ENCODE data around the gene NBEA.
"Not testable (repeated sequence)": the region's sequence is repeated elsewhere in the genome, so short reads cannot be mapped to it uniquely, and the experiment has no call there.

Gene NBEA

GRCh38 chr13:35093356-35093755 lies 151.3 kb downstream of the NBEA start:
- no peak overlapping the region for H3K9ac ChIP-seq (ENCODE audit: low read depth, low read length)
- H3K4me3 ChIP-seq (ENCODE audit: low read length), result no peak overlapping the region

GRCh38 chr13:35106771-35107170 lies 164.7 kb downstream of the NBEA start:
- not testable (repeated sequence) for H3K4me1 ChIP-seq (ENCODE audit: insufficient read depth, low read length); H3K4me3 ChIP-seq (ENCODE audit: low read length); H3K9ac ChIP-seq (ENCODE audit: low read depth, low read length); H3K36me3 ChIP-seq (ENCODE audit: insufficient read depth, low read depth, low read length); H3K27me3 ChIP-seq (ENCODE audit: insufficient read depth, low read length); H3K27ac ChIP-seq (ENCODE audit: low read length); H3K9me3 ChIP-seq (ENCODE audit: insufficient read depth, low read depth, low read length)

More at GRCh38 chr13:35093356-35093755, 151.3 kb downstream of the NBEA start:
- H3K4me1 ChIP-seq (ENCODE audit: insufficient read depth, low read length), result no peaks in the 10 kb centered on the region
- H3K27ac ChIP-seq (ENCODE audit: low read length), result no peak overlapping the region
- peaks cover 7% of the 10 kb centered on the region; the same call in 1 of the 2 replicates for H3K36me3 ChIP-seq (ENCODE audit: insufficient read depth, low read depth, low read length)
- H3K27me3 ChIP-seq (ENCODE audit: insufficient read depth, low read length), result no peaks in the 10 kb centered on the region
- H3K9me3 ChIP-seq (ENCODE audit: insufficient read depth, low read depth, low read length), result no peaks in the 10 kb centered on the region

- Histone ChIP-seq H3K36me3 (ENCODE audit: insufficient read depth, low read depth, low read length) (no peaks in the 10 kb centered on the region), H3K9ac (ENCODE audit: low read depth, low read length) (no peak overlapping the region), H3K27me3 (ENCODE audit: insufficient read depth, low read length) (no peaks in the 10 kb centered on the region), H3K9me3 (ENCODE audit: insufficient read depth, low read depth, low read length) (no peaks in the 10 kb centered on the region), H3K27ac (ENCODE audit: low read length) (no peak overlapping the region), H3K4me3 (ENCODE audit: low read length) (no peak overlapping the region), H3K4me1 (ENCODE audit: insufficient read depth, low read length) (no peaks in the 10 kb centered on the region)
These were observed 165.5 kb downstream of the NBEA start for GRCh38 chr13:35107535-35107934.

- not testable (repeated sequence) for H3K27ac ChIP-seq (ENCODE audit: low read length); H3K9ac ChIP-seq (ENCODE audit: low read depth, low read length); H3K27me3 ChIP-seq (ENCODE audit: insufficient read depth, low read length); H3K36me3 ChIP-seq (ENCODE audit: insufficient read depth, low read depth, low read length); H3K4me1 ChIP-seq (ENCODE audit: insufficient read depth, low read length); H3K4me3 ChIP-seq (ENCODE audit: low read length); H3K9me3 ChIP-seq (ENCODE audit: insufficient read depth, low read depth, low read length)
These were observed 171.5 kb downstream of the NBEA start for GRCh38 chr13:35113612-35114011.

- H3K9ac ChIP-seq (ENCODE audit: low read depth, low read length), result no peak overlapping the region
- H3K27me3 ChIP-seq (ENCODE audit: insufficient read depth, low read length), result no peaks in the 10 kb centered on the region
- H3K27ac ChIP-seq (ENCODE audit: low read length), result no peak overlapping the region
- no peaks in the 10 kb centered on the region for H3K4me1 ChIP-seq (ENCODE audit: insufficient read depth, low read length)
- H3K4me3 ChIP-seq (ENCODE audit: low read length), result no peak overlapping the region
- no peaks in the 10 kb centered on the region for H3K9me3 ChIP-seq (ENCODE audit: insufficient read depth, low read depth, low read length)
- H3K36me3 ChIP-seq (ENCODE audit: insufficient read depth, low read depth, low read length), result peaks cover 16% of the 10 kb centered on the region
These were observed 185.4 kb downstream of the NBEA start for GRCh38 chr13:35127466-35127865.

- Histone ChIP-seq H3K27ac (ENCODE audit: low read length) (no peak overlapping the region), H3K4me1 (ENCODE audit: insufficient read depth, low read length) (no peaks in the 10 kb centered on the region), H3K4me3 (ENCODE audit: low read length) (no peak overlapping the region), H3K27me3 (ENCODE audit: insufficient read depth, low read length) (no peaks in the 10 kb centered on the region), H3K36me3 (ENCODE audit: insufficient read depth, low read depth, low read length) (peaks cover 16% of the 10 kb centered on the region), H3K9me3 (ENCODE audit: insufficient read depth, low read depth, low read length) (no peaks in the 10 kb centered on the region), H3K9ac (ENCODE audit: low read depth, low read length) (no peak overlapping the region)
These were observed 187.4 kb downstream of the NBEA start for GRCh38 chr13:35129500-35129899.

GRCh38 chr13:35131471-35131870 lies 189.4 kb downstream of the NBEA start:
- Histone ChIP-seq H3K4me1 (ENCODE audit: insufficient read depth, low read length) (no peaks in the 10 kb centered on the region), H3K36me3 (ENCODE audit: insufficient read depth, low read depth, low read length) (no peaks in the 10 kb centered on the region; the same call in 1 of the 2 replicates), H3K27me3 (ENCODE audit: insufficient read depth, low read length) (no peaks in the 10 kb centered on the region), H3K27ac (ENCODE audit: low read length) (no peak overlapping the region), H3K9me3 (ENCODE audit: insufficient read depth, low read depth, low read length) (no peaks in the 10 kb centered on the region), H3K9ac (ENCODE audit: low read depth, low read length) (no peak overlapping the region), H3K4me3 (ENCODE audit: low read length) (no peak overlapping the region)

- H3K4me1 ChIP-seq (ENCODE audit: insufficient read depth, low read length), result no peaks in the 10 kb centered on the region
- H3K36me3 ChIP-seq (ENCODE audit: insufficient read depth, low read depth, low read length), result peaks cover 4% of the 10 kb centered on the region; the same call in 1 of the 2 replicates
- no peak overlapping the region for H3K4me3 ChIP-seq (ENCODE audit: low read length)
- H3K9me3 ChIP-seq (ENCODE audit: insufficient read depth, low read depth, low read length), result no peaks in the 10 kb centered on the region
- no peak overlapping the region for H3K9ac ChIP-seq (ENCODE audit: low read depth, low read length)
- no peaks in the 10 kb centered on the region for H3K27me3 ChIP-seq (ENCODE audit: insufficient read depth, low read length)
- H3K27ac ChIP-seq (ENCODE audit: low read length), result no peak overlapping the region
These were observed 194.5 kb downstream of the NBEA start for GRCh38 chr13:35136585-35136984.

GRCh38 chr13:35139591-35139990 lies 197.5 kb downstream of the NBEA start:
- Histone ChIP-seq H3K36me3 (ENCODE audit: insufficient read depth, low read depth, low read length) (peaks cover 12% of the 10 kb centered on the region; the same call in 1 of the 2 replicates), H3K4me3 (ENCODE audit: low read length) (no peak overlapping the region), H3K4me1 (ENCODE audit: insufficient read depth, low read length) (no peaks in the 10 kb centered on the region), H3K27ac (ENCODE audit: low read length) (no peak overlapping the region), H3K27me3 (ENCODE audit: insufficient read depth, low read length) (no peaks in the 10 kb centered on the region), H3K9ac (ENCODE audit: low read depth, low read length) (no peak overlapping the region), H3K9me3 (ENCODE audit: insufficient read depth, low read depth, low read length) (no peaks in the 10 kb centered on the region)

GRCh38 chr13:35140321-35140720 lies 198.3 kb downstream of the NBEA start:
- H3K4me1 ChIP-seq (ENCODE audit: insufficient read depth, low read length), result no peaks in the 10 kb centered on the region
- H3K9me3 ChIP-seq (ENCODE audit: insufficient read depth, low read depth, low read length), result no peaks in the 10 kb centered on the region
- H3K27ac ChIP-seq (ENCODE audit: low read length), result no peak overlapping the region

GRCh38 chr13:35140831-35141230 lies 198.8 kb downstream of the NBEA start:
- H3K4me3 ChIP-seq (ENCODE audit: low read length), result no peak overlapping the region
- no peak overlapping the region for H3K27ac ChIP-seq (ENCODE audit: low read length)
- H3K27me3 ChIP-seq (ENCODE audit: insufficient read depth, low read length), result no peaks in the 10 kb centered on the region
- H3K9me3 ChIP-seq (ENCODE audit: insufficient read depth, low read depth, low read length), result no peaks in the 10 kb centered on the region
- no peaks in the 10 kb centered on the region for H3K4me1 ChIP-seq (ENCODE audit: insufficient read depth, low read length)
- peaks cover 20% of the 10 kb centered on the region; the same call in 1 of the 2 replicates for H3K36me3 ChIP-seq (ENCODE audit: insufficient read depth, low read depth, low read length)
- H3K9ac ChIP-seq (ENCODE audit: low read depth, low read length), result no peak overlapping the region

More at GRCh38 chr13:35140321-35140720, 198.3 kb downstream of the NBEA start:
- Histone ChIP-seq H3K4me3 (ENCODE audit: low read length) (no peak overlapping the region), H3K36me3 (ENCODE audit: insufficient read depth, low read depth, low read length) (peaks cover 15% of the 10 kb centered on the region; the same call in 1 of the 2 replicates), H3K27me3 (ENCODE audit: insufficient read depth, low read length) (no peaks in the 10 kb centered on the region), H3K9ac (ENCODE audit: low read depth, low read length) (no peak overlapping the region)

GRCh38 chr13:35143123-35143522 lies 201.1 kb downstream of the NBEA start:
- Histone ChIP-seq H3K9ac (ENCODE audit: low read depth, low read length) (no peak overlapping the region), H3K4me1 (ENCODE audit: insufficient read depth, low read length) (no peaks in the 10 kb centered on the region), H3K36me3 (ENCODE audit: insufficient read depth, low read depth, low read length) (peaks cover 24% of the 10 kb centered on the region; the same call in 1 of the 2 replicates)

More at GRCh38 chr13:35143123-35143522, 201.1 kb downstream of the NBEA start:
- Histone ChIP-seq H3K27ac (ENCODE audit: low read length) (no peak overlapping the region), H3K27me3 (ENCODE audit: insufficient read depth, low read length) (no peaks in the 10 kb centered on the region), H3K9me3 (ENCODE audit: insufficient read depth, low read depth, low read length) (no peaks in the 10 kb centered on the region), H3K4me3 (ENCODE audit: low read length) (no peak overlapping the region)
